ENCODE measurements around the gene RBM15. TPM values are rescaled to one million over a fixed set of nuclear protein-coding genes. Genes with fewer than 3 reads are reported as not detected.

Gene RBM15
- total RNA-seq, 4 donors from 2014 or later, result 24.1 to 42.4 (median 31.4) TPM

DNA sequence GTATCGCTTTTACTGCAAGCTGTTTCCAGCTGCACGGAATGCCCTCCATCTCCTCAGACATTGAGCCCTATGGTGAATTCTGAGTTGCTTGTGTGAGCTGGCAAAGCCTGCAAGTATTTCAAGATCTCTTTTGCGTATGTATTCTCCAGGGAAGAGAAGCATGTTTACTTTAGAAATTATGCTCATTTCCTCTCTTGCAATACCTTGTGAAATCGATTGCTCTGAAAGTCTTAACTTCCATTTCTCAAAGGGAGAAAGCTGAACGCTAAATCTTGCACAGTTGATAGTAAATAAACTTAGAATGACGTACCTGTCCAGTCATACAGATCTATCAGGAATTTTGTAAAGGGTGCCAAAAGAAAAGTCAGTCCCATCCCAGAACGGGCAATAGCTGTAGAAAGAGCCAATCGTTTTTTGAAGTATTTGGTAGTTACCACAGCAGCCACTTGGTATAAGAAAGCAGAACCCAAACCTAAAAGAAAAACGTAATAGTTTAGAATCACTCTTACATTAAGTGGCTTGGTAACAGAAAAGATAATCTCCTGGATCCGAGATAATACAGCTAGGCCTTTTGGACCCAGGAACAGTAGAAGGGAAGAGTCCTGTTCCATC is 41.6 kb downstream of the RBM15 start:
- TF ChIP-seq, protein P1, sequence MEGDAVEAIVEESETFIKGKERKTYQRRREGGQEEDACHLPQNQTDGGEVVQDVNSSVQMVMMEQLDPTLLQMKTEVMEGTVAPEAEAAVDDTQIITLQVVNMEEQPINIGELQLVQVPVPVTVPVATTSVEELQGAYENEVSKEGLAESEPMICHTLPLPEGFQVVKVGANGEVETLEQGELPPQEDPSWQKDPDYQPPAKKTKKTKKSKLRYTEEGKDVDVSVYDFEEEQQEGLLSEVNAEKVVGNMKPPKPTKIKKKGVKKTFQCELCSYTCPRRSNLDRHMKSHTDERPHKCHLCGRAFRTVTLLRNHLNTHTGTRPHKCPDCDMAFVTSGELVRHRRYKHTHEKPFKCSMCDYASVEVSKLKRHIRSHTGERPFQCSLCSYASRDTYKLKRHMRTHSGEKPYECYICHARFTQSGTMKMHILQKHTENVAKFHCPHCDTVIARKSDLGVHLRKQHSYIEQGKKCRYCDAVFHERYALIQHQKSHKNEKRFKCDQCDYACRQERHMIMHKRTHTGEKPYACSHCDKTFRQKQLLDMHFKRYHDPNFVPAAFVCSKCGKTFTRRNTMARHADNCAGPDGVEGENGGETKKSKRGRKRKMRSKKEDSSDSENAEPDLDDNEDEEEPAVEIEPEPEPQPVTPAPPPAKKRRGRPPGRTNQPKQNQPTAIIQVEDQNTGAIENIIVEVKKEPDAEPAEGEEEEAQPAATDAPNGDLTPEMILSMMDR (IDR thresholded peaks at IDR 0.05; ENCODE audit: low read depth), result no peak

DNA sequence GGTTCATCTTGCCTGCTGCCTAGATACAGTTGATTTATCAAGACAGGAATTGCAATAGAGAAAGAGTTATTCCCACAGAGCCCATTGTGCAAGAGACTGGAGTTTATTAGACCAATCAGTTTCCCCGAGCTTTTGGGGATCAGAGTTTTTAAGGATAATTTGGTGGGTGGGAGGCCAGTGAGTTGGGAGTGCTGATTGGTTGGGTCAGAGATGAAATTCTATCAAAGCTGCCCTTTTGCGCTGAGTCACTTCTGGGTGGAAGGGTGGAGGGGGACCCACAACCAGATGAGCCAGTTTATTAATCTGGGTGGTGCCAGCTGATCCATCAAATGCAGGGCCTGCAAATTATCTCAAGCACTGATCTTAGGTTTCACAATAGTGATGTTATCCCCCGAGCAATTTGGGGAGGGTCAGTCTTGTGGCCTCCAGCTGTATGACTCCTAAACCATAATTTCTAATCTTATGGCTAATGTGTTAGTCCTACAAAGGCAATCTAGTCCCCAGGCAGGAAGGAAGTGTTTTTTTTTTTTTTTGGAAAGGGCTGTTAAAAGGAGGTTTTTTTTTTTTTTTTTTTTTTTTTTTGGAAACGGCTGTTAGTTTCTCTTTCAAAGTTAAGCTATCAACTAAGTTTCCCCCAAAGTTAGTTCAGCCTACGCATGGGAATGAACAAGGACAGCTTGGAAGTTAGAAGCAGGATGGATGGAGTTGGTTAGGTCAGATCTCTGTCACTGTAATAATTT is 44.2 kb downstream of the RBM15 start:
- TF ChIP-seq, protein P1 (IDR thresholded peaks at IDR 0.05; ENCODE audit: low read depth), result no peak

DNA sequence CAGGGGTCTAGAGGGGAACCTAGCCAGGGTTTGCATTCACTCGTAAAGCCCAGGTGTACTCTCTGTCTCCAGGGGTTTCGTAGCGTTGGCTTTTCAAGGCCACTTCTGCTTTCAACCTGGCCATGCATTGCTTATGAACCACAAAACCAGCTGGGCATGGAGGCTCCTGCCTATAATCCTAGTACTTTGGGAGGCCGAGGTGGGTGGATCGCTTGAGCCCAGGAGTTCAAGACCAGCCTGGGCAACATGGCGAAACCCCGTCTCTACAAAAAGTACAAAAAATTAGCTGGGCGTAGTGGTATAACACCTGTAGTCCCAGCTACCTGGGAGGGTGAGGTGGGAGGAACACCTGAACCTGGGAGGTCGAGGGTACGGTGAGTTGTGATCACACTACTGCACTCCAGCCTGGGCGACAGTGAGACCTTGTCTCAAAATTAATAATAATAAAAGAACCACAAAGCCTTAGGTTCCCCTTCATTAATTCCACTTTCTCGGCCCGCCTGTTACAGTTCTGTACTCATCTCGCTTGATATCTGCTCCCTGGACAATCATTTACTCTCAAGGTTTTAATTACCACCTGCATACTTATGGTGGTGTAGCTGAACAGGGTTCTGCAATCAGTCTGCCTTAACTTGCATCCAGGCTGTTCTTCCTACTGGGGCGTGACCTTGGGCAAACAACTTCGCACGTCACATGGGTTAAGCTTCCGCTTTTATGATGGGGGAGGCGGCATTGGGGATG is 45.6 kb downstream of the RBM15 start:
- TF ChIP-seq, protein P1 (IDR thresholded peaks at IDR 0.05; ENCODE audit: low read depth), result no peak

DNA sequence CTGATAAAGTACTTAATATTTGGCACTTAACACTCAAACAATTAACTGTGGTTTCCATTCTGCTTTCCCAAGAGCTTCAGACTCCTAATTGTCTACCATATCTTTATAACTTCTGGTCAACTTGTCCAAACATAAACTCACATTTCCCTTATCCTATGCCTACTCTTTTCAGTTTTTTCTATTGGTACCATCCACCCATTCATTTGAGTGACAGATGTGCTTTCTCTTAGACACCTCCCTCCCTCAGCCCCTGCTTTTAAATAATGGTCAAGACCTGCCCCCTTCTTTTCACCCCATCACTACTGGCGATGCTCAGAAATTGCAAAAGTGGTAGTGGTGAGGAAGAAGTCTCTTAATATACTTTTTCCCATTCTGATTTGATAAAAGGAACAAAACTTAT is 46.2 kb downstream of the RBM15 start:
- TF ChIP-seq, protein P1 (IDR thresholded peaks at IDR 0.05; ENCODE audit: low read depth), result no peak

DNA sequence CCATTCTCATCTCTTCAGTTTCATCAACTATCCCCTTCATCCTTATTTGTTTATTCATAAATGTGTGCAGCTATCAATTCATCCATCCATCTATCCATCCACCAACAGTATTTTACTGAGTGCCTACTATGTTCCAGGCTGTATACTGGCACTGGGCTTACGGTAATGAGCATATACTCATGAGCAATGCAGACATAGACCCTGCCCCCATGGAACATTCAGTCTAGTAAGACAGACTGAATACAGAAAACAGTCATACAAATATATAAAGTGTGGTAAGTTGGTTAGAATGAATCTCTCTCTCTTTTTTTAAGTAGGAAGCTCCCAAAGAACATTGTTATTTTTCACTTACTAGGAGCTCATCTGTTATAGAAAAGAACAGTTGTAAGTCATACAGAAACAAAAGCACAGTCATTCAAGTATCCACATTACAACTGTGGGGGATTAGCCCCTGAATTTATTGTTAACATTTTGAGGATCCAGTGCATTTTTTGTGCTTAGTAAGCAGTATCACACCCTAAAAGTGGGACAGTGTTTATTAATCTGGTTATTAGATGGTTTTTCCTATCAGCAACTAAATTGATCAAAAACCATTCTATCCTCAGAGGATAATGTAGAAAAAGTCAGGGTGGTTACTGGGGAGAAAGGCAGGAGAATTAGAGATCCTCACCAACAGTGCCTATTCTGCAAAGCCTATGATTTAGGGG is 48.0 kb downstream of the RBM15 start:
- TF ChIP-seq, protein P1 (IDR thresholded peaks at IDR 0.05; ENCODE audit: low read depth), result no peak

DNA sequence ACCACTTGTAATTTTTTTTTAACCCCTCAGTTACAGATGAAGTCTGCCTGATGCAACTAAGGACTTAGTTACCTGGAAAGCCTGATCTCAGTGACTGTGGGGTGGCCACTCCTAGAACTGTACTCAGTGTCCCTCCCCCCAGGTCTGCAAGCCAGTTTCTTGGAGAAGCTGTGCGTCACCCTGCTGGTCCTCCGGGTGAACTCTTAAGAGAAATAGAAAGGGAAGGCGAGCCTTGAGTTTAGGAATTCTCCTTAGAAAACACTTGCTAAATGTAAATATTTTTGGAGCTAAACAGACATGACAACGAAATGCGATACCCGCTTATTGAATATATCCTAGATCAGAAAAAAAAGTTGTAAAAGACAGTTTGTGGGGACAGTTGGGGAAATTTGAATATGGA is 50.9 kb downstream of the RBM15 start:
- TF ChIP-seq, protein P1 (IDR thresholded peaks at IDR 0.05; ENCODE audit: low read depth), result no peak
